NCI-H146 treated with DMSO at 0.1 percent for 48 hours (cell line): ENCODE results near the gene TEX51.

Source experiments
- DNase-seq: peaks from one replicate; lab custom pipeline; 2025; ENCODE audit not compliant: unreplicated experiment; lab: John Stamatoyannopoulos, UW

The TEX51 gene

GRCh38 chr2:126891681-126892500 lies 6.8 kb upstream of the TEX51 start:
- no peak for DNase-seq

GRCh38 chr2:126893153-126893552 lies 5.5 kb upstream of the TEX51 start:
- no peak for DNase-seq

- no peak for DNase-seq
These were observed 5.1 kb upstream of the TEX51 start for GRCh38 chr2:126893606-126894005.

- no peak for DNase-seq
These were observed 4.6 kb upstream of the TEX51 start for GRCh38 chr2:126894082-126894481.

GRCh38 chr2:126894585-126895182 lies 4.0 kb upstream of the TEX51 start:
- no peak for DNase-seq

GRCh38 chr2:126895336-126895735 lies 3.4 kb upstream of the TEX51 start:
- no peak for DNase-seq

GRCh38 chr2:126896471-126896870 lies 2.2 kb upstream of the TEX51 start:
- DNase-seq, result no peak

GRCh38 chr2:126899616-126900185 lies 1.0 kb downstream of the TEX51 start:
- DNase-seq, result no peak

GRCh38 chr2:126900646-126901319 lies 2.1 kb downstream of the TEX51 start:
- no peak for DNase-seq

- no peak for DNase-seq
These were observed 2.8 kb downstream of the TEX51 start for GRCh38 chr2:126901459-126901858.

GRCh38 chr2:126902152-126902835 lies 3.6 kb downstream of the TEX51 start:
- DNase-seq, result no peak

- no peak for DNase-seq
These were observed 4.2 kb downstream of the TEX51 start for GRCh38 chr2:126902859-126903258.

- DNase-seq, result no peak
These were observed 7.3 kb downstream of the TEX51 start for GRCh38 chr2:126905991-126906390.

GRCh38 chr2:126906781-126907180 lies 8.1 kb downstream of the TEX51 start:
- no peak for DNase-seq

- no peak for DNase-seq
These were observed 9.0 kb downstream of the TEX51 start for GRCh38 chr2:126907671-126908070.

- no peak for DNase-seq
These were observed 10.1 kb downstream of the TEX51 start for GRCh38 chr2:126908721-126909177.

GRCh38 chr2:126909366-126909765 lies 10.7 kb downstream of the TEX51 start:
- DNase-seq, result no peak

GRCh38 chr2:126909781-126910180 lies 11.1 kb downstream of the TEX51 start:
- DNase-seq, result no peak

- no peak for DNase-seq
These were observed 11.9 kb downstream of the TEX51 start for GRCh38 chr2:126910637-126911036.

GRCh38 chr2:126911111-126911796 lies 12.6 kb downstream of the TEX51 start:
- no peak for DNase-seq
